ENCODE data around the gene GYG2. TPM values are rescaled to one million over a fixed set of nuclear protein-coding genes. Genes with fewer than 3 reads are reported as not detected.
"Not testable (repeated sequence)": the region's sequence is repeated elsewhere in the genome, so short reads cannot be mapped to it uniquely, and the experiment has no call there.

Gene GYG2
- total RNA-seq, 1 donor from 2014 or later = 49.2 TPM

GRCh38 chrX:2799369-2799768, 29.4 kb upstream of the GYG2 start:
- TF ChIP-seq CTCF (conservative IDR thresholded peaks at IDR 0.05) = no peak
- Mint-ChIP-seq H3K4me1 (ENCODE audit: unreplicated experiment) (peaks cover 20% of the 10 kb centered on the region), H3K4me3 (no peak overlapping the region), H3K27me3 (no peaks in the 10 kb centered on the region), H3K36me3 (no peaks in the 10 kb centered on the region), H3K27ac (no peak overlapping the region), H3K9me3 (peaks cover 4% of the 10 kb centered on the region)
- DNase-seq (ENCODE audit: extremely low spot score, unreplicated experiment) = no peak

DNA sequence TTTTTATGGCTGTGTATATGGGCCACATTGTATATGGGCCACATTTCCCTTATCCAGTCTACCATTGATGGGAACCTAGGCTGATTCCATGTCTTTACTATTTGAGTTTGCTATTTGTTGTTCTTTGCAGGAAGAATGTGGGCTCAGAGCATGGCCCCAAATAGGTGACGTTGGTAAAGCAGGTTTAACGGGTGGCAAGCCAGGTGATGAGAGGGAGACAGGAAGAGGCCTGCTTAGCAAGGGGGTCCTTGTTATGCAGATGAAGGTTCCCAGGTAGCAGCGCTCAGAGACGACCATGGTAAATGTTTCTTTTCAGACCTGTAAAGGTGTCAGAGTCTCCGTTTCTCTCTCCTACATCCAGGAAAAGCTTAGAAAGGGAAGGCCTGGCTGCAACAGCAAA, 28.8 kb upstream of the GYG2 start:
- H3K36me3 Mint-ChIP-seq; H3K9me3 Mint-ChIP-seq; H3K4me3 Mint-ChIP-seq; H3K27me3 Mint-ChIP-seq; DNase-seq (ENCODE audit: extremely low spot score, unreplicated experiment): not testable (repeated sequence)
- Mint-ChIP-seq H3K4me1 (ENCODE audit: unreplicated experiment) (peaks cover 20% of the 10 kb centered on the region), H3K27ac (peak overlapping the region; percentile 38)

DNA sequence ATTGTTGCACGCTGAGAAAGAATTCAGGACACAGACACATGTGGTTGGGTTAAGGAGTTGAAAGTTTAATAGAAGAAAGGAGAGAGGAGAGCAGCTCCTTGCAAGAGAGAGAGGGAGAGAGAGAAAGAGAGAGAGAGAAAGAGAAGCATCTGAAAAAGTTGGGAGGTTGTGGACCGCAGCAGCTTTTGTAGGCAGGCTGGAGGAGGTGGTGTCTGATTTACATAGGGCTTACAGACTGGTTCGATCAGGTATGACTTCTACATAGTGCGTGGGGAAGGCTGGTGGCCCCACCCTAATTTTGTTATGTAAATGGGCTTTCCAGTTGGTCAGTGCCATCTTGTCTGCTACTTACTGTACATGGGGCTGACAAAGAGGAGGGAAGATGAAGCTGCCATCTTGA, 27.5 kb upstream of the GYG2 start:
- DNase-seq (ENCODE audit: extremely low spot score, unreplicated experiment) = no peak
- Mint-ChIP-seq H3K4me3 (peak overlapping the region; percentile 38), H3K27ac (peak overlapping the region; percentile 65), H3K4me1 (ENCODE audit: unreplicated experiment) (peaks cover 24% of the 10 kb centered on the region), H3K36me3 (no peaks in the 10 kb centered on the region), H3K9me3 (peaks cover 4% of the 10 kb centered on the region), H3K27me3 (no peaks in the 10 kb centered on the region)
- no peak for TF ChIP-seq CTCF (conservative IDR thresholded peaks at IDR 0.05)

DNA sequence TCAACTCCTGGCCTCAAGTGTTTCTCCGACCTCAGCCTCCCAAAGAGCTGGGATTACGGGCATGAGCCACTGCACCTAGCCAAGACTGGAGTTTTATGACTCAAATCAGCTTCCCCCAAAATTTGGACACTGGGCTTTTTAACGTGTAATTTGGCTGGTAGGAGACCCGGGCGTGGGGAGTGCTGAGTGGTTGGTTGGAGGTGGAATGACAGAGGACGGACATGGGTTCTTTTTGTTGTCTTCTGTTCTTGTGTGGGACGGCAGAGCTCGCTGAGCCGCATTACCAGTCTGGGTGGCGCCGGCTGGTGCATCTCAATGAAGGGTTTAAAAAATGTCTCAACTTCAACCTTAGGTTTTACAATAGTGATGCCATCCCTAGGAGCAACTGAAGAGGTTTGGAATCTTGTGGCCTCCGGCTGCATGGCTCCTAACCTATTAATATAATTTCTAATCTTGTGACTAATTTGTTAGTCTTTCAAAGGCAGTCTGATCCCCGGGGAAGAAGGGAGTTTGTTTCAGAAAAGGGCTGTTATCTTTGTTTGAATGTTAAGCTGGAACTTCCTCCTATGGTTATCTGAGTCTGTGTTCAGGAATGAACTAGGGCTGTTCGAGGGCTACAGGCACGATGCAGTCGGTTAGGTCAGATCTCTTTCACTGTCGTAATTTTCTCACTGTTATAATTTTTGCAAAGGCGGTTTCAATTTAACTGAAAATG, 26.2 kb upstream of the GYG2 start:
- not testable (repeated sequence) for H3K27me3 Mint-ChIP-seq; H3K36me3 Mint-ChIP-seq; DNase-seq (ENCODE audit: extremely low spot score, unreplicated experiment); H3K9me3 Mint-ChIP-seq
- Mint-ChIP-seq H3K4me1 (ENCODE audit: unreplicated experiment) (peaks cover 24% of the 10 kb centered on the region), H3K27ac (peak overlapping the region; percentile 87), H3K4me3 (peak overlapping the region; percentile 57)

DNA sequence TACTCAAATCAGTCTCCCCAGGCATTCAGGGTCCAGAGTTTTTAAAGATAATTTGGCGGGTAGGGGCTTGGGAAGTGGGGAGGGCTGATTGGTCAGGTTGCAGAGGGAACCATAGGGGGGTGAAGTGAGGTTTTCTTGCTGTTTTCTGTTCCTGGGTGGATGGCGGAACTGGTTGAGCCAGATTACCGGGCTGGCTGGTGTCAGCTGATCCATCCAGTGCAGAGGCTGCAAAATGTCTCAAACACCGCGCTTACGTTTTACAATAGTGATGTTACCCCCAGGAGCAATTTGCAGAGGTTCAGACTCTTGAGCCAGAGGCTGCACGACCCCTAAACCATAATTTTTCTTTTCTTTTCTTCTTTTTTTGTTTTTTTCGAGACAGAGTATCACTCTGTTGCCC, 25.2 kb upstream of the GYG2 start:
- H3K4me3 Mint-ChIP-seq = peak overlapping the region; percentile 65
- not testable (repeated sequence) for H3K27me3 Mint-ChIP-seq; DNase-seq (ENCODE audit: extremely low spot score, unreplicated experiment); H3K36me3 Mint-ChIP-seq; H3K9me3 Mint-ChIP-seq
- H3K4me1 Mint-ChIP-seq (ENCODE audit: unreplicated experiment) = peaks cover 24% of the 10 kb centered on the region
- H3K27ac Mint-ChIP-seq = peak overlapping the region; percentile 87

- H3K4me1 Mint-ChIP-seq (ENCODE audit: unreplicated experiment) = peaks cover 20% of the 10 kb centered on the region
- DNase-seq (ENCODE audit: extremely low spot score, unreplicated experiment); H3K36me3 Mint-ChIP-seq; H3K27me3 Mint-ChIP-seq; H3K4me3 Mint-ChIP-seq; H3K9me3 Mint-ChIP-seq: not testable (repeated sequence)
- peak overlapping the region; percentile 87 for H3K27ac Mint-ChIP-seq
Measured at GRCh38 chrX:2804106-2804843, 24.5 kb upstream of the GYG2 start.

GRCh38 chrX:2804858-2805257, 23.9 kb upstream of the GYG2 start:
- not testable (repeated sequence) for H3K4me3 Mint-ChIP-seq; H3K36me3 Mint-ChIP-seq; DNase-seq (ENCODE audit: extremely low spot score, unreplicated experiment); H3K27ac Mint-ChIP-seq; H3K9me3 Mint-ChIP-seq; H3K27me3 Mint-ChIP-seq
- H3K4me1 Mint-ChIP-seq (ENCODE audit: unreplicated experiment) = peaks cover 15% of the 10 kb centered on the region

DNA sequence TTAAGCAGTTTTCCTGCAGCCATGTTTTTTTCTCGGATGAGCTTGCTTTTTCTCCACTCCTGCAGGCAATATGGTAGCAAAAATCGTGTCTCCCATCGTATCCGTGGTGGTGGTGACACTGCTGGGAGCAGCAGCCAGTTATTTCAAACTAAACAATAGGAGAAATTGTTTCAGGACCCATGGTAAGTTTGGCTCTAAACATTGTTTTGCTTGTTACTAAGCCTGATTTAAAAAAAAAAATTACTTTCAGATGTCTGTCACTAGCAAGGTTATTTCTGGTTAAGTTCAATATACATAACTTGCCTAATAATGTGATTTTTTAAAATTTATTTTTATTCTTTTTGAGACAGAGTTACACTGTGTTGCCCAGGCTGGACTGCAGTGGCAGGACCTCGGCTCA, 17.5 kb upstream of the GYG2 start:
- DNase-seq (ENCODE audit: extremely low spot score, unreplicated experiment) = no peak
- TF ChIP-seq CTCF (conservative IDR thresholded peaks at IDR 0.05) = no peak
- H3K4me1 Mint-ChIP-seq (ENCODE audit: unreplicated experiment) = peaks cover 11% of the 10 kb centered on the region
- no peaks in the 10 kb centered on the region for H3K27me3 Mint-ChIP-seq
- no peak overlapping the region for H3K27ac Mint-ChIP-seq
- no peak overlapping the region for H3K4me3 Mint-ChIP-seq
- H3K36me3 Mint-ChIP-seq = no peaks in the 10 kb centered on the region
- no peaks in the 10 kb centered on the region for H3K9me3 Mint-ChIP-seq

Data from type B pancreatic cell (in vitro differentiated cells).